Muscle layer of colon (tissue), 2 donors: ENCODE data around the gene L3MBTL1.

Source experiments
- H3K27ac ChIP-seq: one replicate; pipeline ENCODE4 v1.7.0; 2013; ENCODE audit warnings: low read depth, mild to moderate bottlenecking, low read length, moderate library complexity
- H3K27me3 ChIP-seq, 2 donors: one replicate each; pipeline ENCODE4 v1.7.0; 2013; ENCODE audit warnings: low read length in 2 of 2, mild to moderate bottlenecking in 2 of 2; ENCODE audit not compliant: insufficient read depth in 2 of 2, control insufficient read depth in 1 of 2
- H3K36me3 ChIP-seq: one replicate; pipeline ENCODE4 v1.7.0; 2013; ENCODE audit warnings: mild to moderate bottlenecking, low read length; ENCODE audit not compliant: insufficient read depth
- H3K4me1 ChIP-seq: one replicate; pipeline ENCODE4 v1.7.0; 2013; ENCODE audit warnings: mild to moderate bottlenecking, low read length; ENCODE audit not compliant: insufficient read depth
- H3K4me3 ChIP-seq, 2 donors: one replicate each; pipeline ENCODE4 v1.7.0; 2013; ENCODE audit warnings: low read length in 2 of 2, low read depth in 1 of 2, mild to moderate bottlenecking in 1 of 2, moderate library complexity in 1 of 2
- H3K9ac ChIP-seq: one replicate; pipeline ENCODE4 v1.7.0; 2013; ENCODE audit warnings: low read length
- H3K9me3 ChIP-seq: one replicate; pipeline ENCODE4 v1.7.0; 2013; ENCODE audit warnings: mild to moderate bottlenecking, low read length
- donor health status: abdominal sarcoma.
- donor health status: Adenocarcinoma of cecum.

The L3MBTL1 gene

DNA sequence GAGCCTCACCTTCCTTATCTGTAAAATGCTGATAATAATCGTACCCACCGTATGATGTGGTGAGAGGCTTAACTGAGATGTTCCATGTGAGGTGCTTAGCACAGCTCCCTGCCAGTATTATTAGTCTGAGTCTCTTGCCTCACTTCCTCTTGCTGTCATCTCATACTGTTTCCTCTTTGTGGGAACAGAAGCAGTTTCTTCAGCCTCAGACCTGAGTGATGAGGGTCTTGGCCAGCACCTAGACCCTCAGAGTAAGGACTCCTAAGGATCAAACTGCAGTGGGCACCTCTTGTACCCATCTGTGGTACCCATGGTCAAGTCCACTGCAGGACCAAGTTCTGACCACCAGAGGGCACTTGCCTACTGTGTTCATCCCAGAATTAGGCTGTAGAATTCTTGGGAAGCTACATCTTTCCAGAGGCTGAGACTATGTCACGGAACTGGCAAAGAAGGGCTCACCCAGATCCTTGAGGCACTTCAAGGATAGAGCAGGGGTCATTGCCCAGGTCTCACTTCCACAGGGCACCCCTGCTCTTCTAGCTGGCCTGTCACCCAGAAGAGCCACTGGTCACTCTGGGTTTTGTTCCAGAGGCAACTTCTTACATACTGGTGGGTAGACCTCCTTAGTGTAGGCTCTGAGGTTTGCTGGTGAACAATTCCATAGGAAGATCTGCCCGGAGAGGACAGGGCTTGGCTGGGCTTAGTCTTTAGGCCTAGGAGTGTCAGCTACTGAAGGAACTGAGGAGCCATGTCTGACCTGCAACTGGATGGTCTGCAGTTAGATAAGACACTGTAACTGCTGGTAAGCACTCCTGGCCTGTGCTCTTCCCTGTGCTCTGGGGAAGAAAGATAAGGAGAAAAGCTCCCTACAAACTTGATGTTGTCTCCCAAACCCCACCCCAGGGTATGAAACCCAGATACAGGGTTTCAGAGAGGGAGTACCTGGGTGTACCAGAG lies 30.7 kb downstream of the L3MBTL1 start:
- Histone ChIP-seq H3K4me1 (no peaks in the 10 kb centered on the region), H3K4me3 (no peak overlapping the region), H3K27me3 (no peaks in the 10 kb centered on the region), H3K36me3 (peaks cover 14% of the 10 kb centered on the region), H3K9me3 (no peaks in the 10 kb centered on the region), H3K9ac (no peak overlapping the region), H3K27ac (no peak overlapping the region)

DNA sequence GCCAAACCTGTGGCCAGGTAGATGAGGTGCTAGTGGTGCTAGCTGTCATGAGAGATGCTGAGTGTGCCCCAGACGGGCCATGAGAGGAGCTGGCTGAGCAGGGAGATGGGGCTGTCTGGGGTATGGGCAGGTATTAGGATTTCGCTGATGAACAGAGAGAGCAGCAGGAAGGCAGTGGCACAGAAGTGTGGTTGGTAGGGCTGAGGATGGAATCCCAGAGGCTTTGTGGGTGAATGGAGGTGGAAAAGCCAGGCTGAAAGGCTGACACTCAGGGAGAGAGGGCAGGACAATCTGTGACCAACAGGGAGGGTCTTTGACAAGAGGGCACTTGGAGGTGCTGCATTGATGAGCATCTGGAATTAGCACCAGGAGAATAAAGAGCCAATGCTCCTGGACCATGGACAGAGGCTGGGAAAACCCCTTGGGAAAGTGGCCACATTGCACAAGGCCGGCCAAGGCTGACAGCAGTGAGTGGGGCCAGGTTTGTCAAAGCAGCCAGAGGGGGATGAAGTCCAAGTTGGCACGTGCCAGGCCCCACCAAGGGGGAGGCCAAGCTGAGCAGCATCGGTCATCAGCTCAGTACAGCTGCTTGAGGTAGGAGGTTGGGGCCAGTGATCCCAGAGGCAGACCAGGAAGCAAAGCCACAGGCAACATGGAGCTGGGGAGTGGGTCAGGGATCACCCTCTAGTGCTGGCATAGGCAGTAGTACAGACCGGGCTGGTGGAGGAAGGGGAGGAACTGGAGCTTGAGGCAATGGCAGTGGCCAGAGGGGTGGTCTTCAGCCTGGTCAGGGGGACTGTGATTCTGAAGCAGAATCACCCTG lies 31.6 kb downstream of the L3MBTL1 start:
- Histone ChIP-seq H3K27ac (no peak overlapping the region), H3K9me3 (no peaks in the 10 kb centered on the region), H3K36me3 (peaks cover 19% of the 10 kb centered on the region), H3K4me3 (no peak overlapping the region), H3K27me3 (no peaks in the 10 kb centered on the region), H3K4me1 (no peaks in the 10 kb centered on the region), H3K9ac (no peak overlapping the region)

DNA sequence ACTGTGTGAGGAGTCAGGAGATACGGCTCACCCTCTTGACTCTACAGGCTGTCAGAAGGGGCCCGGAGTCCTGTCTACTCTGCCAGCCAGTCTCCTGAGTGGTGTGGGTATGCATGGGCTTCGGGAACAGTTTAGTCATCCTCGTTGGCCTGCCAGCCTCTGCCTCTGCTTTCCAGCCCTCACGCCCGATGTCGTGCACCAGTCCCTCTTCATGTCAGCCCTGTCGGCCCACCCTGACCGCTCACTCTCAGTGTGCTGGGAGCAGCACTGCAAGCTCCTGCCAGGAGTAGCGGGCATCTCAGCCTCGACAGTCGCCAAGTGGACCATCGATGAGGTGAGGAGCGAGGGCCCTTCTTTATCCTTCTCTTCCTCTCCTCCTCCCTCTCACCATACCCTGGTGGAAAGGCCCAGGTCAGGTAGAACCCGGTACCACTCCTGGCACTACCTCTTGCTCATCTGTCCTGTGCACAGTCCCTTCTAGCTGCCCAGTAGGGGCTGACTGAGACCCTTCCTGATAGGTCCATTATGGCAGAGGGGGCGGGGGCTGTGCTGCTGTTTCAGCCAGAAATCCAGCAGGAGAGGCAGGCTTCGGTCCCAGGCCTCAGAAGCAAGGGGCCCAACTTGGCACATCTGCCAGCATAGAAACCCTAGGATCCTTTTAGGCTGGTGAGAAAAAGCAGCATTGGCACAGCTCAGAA lies 32.6 kb downstream of the L3MBTL1 start:
- Histone ChIP-seq H3K9me3 (no peaks in the 10 kb centered on the region), H3K4me1 (no peaks in the 10 kb centered on the region), H3K9ac (no peak overlapping the region), H3K27ac (no peak overlapping the region), H3K4me3 (no peak overlapping the region), H3K36me3 (peaks cover 18% of the 10 kb centered on the region), H3K27me3 (no peaks in the 10 kb centered on the region)

DNA sequence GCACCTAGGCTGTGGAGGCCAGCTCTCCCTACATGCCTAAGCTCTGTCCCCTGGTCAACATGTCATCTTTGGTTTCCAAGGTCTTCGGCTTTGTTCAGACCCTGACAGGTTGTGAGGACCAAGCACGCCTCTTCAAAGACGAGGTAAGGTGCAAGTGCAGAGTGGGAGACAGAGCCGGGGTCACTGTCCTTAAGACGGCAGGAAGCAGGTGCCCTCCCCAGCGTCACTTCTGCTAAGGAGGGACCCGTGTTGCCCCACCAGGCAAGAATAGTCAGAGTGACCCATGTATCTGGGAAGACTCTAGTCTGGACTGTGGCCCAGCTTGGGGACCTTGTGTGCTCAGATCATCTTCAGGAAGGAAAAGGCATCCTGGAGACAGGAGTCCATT lies 33.2 kb downstream of the L3MBTL1 start:
- no peaks in the 10 kb centered on the region for H3K27me3 ChIP-seq
- H3K9ac ChIP-seq, result no peak overlapping the region
- H3K36me3 ChIP-seq, result peaks cover 15% of the 10 kb centered on the region
- H3K4me3 ChIP-seq, result no peak overlapping the region
- no peaks in the 10 kb centered on the region for H3K9me3 ChIP-seq
- H3K27ac ChIP-seq, result no peak overlapping the region
- no peaks in the 10 kb centered on the region for H3K4me1 ChIP-seq

DNA sequence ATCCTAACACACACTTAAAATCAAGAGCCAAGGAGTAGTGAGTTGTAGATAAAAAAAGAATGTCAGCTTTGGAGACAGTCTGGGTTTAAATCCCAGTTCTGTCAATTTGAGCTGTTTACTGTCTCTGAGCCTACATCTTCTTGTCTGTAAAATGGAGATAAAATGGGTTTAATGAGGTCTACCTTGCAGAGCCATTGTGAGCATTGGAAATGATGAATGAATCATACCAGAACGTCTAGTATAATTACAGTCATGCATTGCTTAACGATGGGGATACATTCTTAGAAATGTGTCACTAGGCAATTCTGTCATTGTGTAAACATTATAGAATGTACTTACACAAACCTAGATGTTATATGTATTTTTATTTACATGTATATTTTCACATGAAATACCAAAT lies 33.7 kb downstream of the L3MBTL1 start:
- Histone ChIP-seq H3K9me3 (no peaks in the 10 kb centered on the region), H3K4me3 (no peak overlapping the region), H3K36me3 (peaks cover 15% of the 10 kb centered on the region), H3K27me3 (no peaks in the 10 kb centered on the region), H3K27ac (no peak overlapping the region), H3K9ac (no peak overlapping the region), H3K4me1 (no peaks in the 10 kb centered on the region)

DNA sequence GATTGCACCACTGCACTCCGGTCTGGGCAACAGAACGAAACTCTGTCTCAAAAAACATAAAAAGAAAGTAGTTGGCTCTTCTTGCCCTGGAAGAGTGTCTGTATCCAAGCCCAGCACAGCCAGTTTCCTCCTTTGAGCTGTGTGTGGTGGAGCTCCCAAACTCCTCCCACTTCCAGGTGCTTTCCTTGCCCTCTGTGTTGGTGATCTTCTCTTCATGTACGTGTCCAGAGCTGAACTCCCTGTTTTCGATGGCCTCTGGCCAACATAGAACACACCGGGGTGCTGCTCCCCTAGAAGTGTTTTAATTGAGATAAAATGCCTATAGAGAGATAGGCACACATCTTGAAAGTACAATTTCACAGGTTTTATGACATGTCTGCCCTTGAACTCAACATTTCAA lies 34.7 kb downstream of the L3MBTL1 start:
- peaks cover 15% of the 10 kb centered on the region for H3K36me3 ChIP-seq
- no peak overlapping the region for H3K27ac ChIP-seq

DNA sequence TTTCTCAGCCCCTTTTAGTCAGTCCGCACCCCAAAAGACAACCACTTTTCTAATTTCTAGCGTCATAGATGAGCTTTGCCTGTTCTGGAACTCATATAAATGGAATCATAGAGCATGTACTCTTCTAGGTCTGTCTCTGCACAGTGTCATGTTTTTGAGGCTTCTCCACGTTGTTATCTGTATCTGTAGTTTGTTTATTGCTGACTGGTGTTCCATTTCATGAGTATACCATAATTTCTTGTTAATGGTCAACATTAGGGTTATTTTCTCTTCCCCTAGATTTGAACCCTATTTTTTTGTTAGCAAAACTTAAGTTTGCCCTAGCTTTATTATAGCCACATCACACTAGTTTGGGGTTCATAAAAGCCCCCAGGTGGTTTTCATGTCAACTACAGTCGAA lies 35.2 kb downstream of the L3MBTL1 start:
- no peak overlapping the region for H3K4me3 ChIP-seq
- H3K36me3 ChIP-seq, result peaks cover 15% of the 10 kb centered on the region
- no peak overlapping the region for H3K27ac ChIP-seq
- H3K4me1 ChIP-seq, result no peaks in the 10 kb centered on the region
- H3K9ac ChIP-seq, result no peak overlapping the region
- H3K9me3 ChIP-seq, result no peaks in the 10 kb centered on the region
- no peaks in the 10 kb centered on the region for H3K27me3 ChIP-seq

More for the DNA sequence above, 34.7 kb downstream of the L3MBTL1 start:
- Histone ChIP-seq H3K4me3 (no peak overlapping the region), H3K4me1 (no peaks in the 10 kb centered on the region), H3K27me3 (no peaks in the 10 kb centered on the region), H3K9ac (no peak overlapping the region), H3K9me3 (no peaks in the 10 kb centered on the region)

DNA sequence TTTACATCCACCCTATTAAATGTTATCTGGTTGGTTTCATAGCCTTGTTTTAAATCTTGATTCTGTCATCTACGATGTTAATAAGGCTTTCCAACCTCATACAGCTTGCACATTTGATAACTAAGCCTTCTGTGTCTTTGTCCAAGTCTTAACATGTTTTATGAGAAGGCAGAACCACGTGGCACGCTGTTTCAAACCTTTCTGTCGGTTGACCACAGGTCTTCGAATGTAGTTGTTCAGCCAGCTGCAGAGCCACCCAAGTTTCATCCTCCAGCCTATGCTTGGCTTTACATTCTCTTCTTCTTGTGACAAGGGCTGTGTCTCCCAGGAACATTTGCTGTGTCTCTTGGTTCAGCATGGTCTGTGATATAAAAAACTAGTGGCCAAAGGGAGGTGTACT lies 35.6 kb downstream of the L3MBTL1 start:
- Histone ChIP-seq H3K27me3 (no peaks in the 10 kb centered on the region), H3K9ac (no peak overlapping the region), H3K27ac (no peak overlapping the region), H3K4me3 (no peak overlapping the region), H3K9me3 (no peaks in the 10 kb centered on the region), H3K4me1 (no peaks in the 10 kb centered on the region), H3K36me3 (peaks cover 15% of the 10 kb centered on the region)

DNA sequence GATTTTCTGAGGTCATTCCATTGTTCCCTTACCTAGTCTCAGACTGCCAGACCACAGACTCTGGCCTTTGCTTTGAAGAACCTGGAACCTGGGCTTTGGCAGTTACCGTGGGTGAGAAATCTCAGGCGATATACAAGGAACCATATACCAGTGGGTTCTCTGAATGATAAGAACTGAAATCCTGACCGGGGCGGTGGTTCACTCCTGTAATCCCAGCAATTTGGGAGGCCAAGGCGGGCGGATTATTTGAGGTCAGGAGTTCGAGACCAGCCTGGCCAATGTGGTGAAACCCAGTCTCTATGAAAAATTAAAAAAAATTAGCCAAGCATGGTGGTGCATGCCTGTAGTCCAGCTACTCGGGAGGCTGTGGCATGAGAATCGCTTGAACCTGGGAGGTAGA lies 37.0 kb downstream of the L3MBTL1 start:
- H3K27ac ChIP-seq, result no peak overlapping the region
- H3K4me3 ChIP-seq, result no peak overlapping the region
- H3K9me3 ChIP-seq, result no peaks in the 10 kb centered on the region
- no peaks in the 10 kb centered on the region for H3K4me1 ChIP-seq
- H3K36me3 ChIP-seq, result peaks cover 15% of the 10 kb centered on the region
- H3K9ac ChIP-seq, result no peak overlapping the region
- H3K27me3 ChIP-seq, result no peaks in the 10 kb centered on the region

DNA sequence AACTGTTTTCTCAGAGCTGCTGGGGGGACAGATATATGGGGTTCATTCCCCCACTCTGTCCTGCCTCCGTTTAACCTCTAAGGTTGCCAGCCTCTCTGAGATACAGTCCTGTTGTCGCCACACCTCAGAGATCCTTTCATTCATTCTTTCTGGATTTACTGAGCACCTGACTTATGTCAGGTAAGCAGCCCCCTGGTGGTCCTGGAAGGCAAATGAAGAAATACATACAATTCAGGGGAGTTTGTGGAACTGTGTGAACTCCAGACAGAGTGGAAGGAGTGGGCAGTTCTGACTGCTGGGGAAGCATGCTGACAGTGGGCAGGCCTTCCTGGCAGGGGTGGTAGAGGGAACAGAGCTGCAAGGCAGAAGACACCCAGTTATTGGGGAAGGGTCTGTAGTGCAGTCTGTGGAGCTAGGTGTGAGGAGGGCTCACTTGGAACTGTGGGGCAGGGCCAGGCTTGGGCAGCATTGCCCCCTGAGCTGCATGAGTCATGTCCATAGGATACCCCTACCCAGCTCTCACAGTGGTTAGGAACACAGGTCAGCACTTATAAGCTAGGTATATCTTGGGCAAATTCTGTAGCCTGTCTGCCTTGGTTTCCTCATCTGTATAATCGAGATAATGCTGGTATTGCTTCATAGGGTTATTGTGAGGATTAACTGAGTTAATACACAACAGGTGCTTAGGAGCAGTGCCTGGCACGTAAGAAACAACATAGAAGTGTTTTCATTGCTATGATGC lies 38.5 kb downstream of the L3MBTL1 start:
- Histone ChIP-seq H3K4me3 (no peak overlapping the region), H3K27ac (no peak overlapping the region), H3K36me3 (peaks cover 7% of the 10 kb centered on the region)

More for the DNA sequence above, 38.5 kb downstream of the L3MBTL1 start:
- Histone ChIP-seq H3K4me1 (no peaks in the 10 kb centered on the region), H3K9me3 (no peaks in the 10 kb centered on the region), H3K9ac (no peak overlapping the region), H3K27me3 (no peaks in the 10 kb centered on the region)
